Upper lobe of right lung (tissue), 1 donor: ENCODE results near the gene SORL1. TPM values are rescaled to one million over a fixed set of nuclear protein-coding genes. Genes with fewer than 3 reads are reported as not detected.
"Not testable (repeated sequence)": the region's sequence is repeated elsewhere in the genome, so short reads cannot be mapped to it uniquely, and the experiment has no call there.

ENCODE experiments used
- ATAC-seq: fragments of 200-7000 bp; cut with Tn5 transposase; one replicate; pipeline ENCODE4 v1.9.1; 2020; ENCODE audit warnings: mild to moderate bottlenecking, moderate library complexity
- DNase-seq: peaks from one replicate; pipeline ENCODE4 v3.0.0-alpha.2; 2020
- H3K27ac ChIP-seq: fragments of 200-600 bp; one replicate; pipeline ENCODE4 v1.8.0; 2022
- H3K27me3 ChIP-seq: fragments of 200-600 bp; one replicate; pipeline ENCODE4 v1.8.0; 2022; ENCODE audit warnings: mild to moderate bottlenecking
- H3K36me3 ChIP-seq: fragments of 200-600 bp; one replicate; pipeline ENCODE4 v1.8.0; 2022
- H3K4me1 ChIP-seq: fragments of 200-600 bp; one replicate; pipeline ENCODE4 v1.8.0; 2022
- H3K4me3 ChIP-seq: fragments of 200-600 bp; one replicate; pipeline ENCODE4 v1.8.0; 2022; ENCODE audit warnings: mild to moderate bottlenecking
- H3K9me3 ChIP-seq: fragments of 200-600 bp; one replicate; pipeline ENCODE4 v1.8.0; 2022
- intact Hi-C: fragments of 100-400 bp; cut with DNase I; formaldehyde crosslinking; loops from one replicate; pipeline ENCODE4 v1.11.0; 2022
- total RNA-seq: library from RNA; stranded (reverse); fragmentation: NEBNext Ultra II Directional; extraction: Animal tissue kit (Norgen Biotek cat#: 25700); gene quantifications from one replicate; pipeline ENCODE4 v1.2.1, GENCODE V29; 2021
- TF ChIP-seq, protein P1 (sequence below): fragments of 200-600 bp; IDR thresholded peaks from one replicate; pipeline ENCODE4 v1.8.0; 2022; ENCODE audit warnings: antibody characterized with exemption
- donor health status: DM: no; HTN: yes; CAD: no; lungs with severe emphysema.

Gene SORL1
- total RNA-seq, 1 donor from 2014 or later: 48.3 TPM

GRCh38 chr11:121566279-121567168, 114.4 kb downstream of the SORL1 start:
- intact Hi-C loops: no loop called here
- TF ChIP-seq, protein P1, sequence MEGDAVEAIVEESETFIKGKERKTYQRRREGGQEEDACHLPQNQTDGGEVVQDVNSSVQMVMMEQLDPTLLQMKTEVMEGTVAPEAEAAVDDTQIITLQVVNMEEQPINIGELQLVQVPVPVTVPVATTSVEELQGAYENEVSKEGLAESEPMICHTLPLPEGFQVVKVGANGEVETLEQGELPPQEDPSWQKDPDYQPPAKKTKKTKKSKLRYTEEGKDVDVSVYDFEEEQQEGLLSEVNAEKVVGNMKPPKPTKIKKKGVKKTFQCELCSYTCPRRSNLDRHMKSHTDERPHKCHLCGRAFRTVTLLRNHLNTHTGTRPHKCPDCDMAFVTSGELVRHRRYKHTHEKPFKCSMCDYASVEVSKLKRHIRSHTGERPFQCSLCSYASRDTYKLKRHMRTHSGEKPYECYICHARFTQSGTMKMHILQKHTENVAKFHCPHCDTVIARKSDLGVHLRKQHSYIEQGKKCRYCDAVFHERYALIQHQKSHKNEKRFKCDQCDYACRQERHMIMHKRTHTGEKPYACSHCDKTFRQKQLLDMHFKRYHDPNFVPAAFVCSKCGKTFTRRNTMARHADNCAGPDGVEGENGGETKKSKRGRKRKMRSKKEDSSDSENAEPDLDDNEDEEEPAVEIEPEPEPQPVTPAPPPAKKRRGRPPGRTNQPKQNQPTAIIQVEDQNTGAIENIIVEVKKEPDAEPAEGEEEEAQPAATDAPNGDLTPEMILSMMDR: no peak
- DNase-seq (no peak), ATAC-seq (no peak)
- Histone ChIP-seq H3K36me3 (no peaks in the 10 kb centered on the region), H3K4me1 (no peaks in the 10 kb centered on the region), H3K27ac (no peak overlapping the region), H3K27me3 (no peaks in the 10 kb centered on the region), H3K9me3 (no peaks in the 10 kb centered on the region), H3K4me3 (no peak overlapping the region)

DNA sequence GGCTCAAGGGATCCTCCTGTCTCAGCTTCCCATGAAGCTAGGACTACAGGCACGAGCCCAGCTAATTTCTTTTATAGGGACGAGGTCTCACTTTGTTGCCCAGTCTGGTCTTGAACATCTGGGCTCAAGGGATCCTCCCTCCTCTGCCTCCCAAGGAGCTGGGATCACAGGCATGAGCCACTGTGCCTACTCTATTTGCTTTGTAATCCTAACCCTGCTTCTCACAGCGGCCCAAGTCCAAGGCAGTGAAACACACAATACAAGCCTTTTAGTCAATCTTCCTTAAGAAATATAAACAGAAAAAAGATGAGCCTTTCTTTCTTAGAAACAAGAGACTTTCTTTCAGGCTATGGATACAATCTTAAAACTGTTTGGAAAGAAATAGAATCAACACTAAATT, 115.9 kb downstream of the SORL1 start:
- intact Hi-C loops: no loop called here
- TF ChIP-seq, protein P1: no peak
- no peak for ATAC-seq
- H3K4me3 ChIP-seq: no peak overlapping the region
- no peaks in the 10 kb centered on the region for H3K9me3 ChIP-seq
- DNase-seq: no peak
- H3K4me1 ChIP-seq: peaks cover 2% of the 10 kb centered on the region
- H3K27ac ChIP-seq: no peak overlapping the region
- H3K36me3 ChIP-seq: no peaks in the 10 kb centered on the region
- H3K27me3 ChIP-seq: no peaks in the 10 kb centered on the region

DNA sequence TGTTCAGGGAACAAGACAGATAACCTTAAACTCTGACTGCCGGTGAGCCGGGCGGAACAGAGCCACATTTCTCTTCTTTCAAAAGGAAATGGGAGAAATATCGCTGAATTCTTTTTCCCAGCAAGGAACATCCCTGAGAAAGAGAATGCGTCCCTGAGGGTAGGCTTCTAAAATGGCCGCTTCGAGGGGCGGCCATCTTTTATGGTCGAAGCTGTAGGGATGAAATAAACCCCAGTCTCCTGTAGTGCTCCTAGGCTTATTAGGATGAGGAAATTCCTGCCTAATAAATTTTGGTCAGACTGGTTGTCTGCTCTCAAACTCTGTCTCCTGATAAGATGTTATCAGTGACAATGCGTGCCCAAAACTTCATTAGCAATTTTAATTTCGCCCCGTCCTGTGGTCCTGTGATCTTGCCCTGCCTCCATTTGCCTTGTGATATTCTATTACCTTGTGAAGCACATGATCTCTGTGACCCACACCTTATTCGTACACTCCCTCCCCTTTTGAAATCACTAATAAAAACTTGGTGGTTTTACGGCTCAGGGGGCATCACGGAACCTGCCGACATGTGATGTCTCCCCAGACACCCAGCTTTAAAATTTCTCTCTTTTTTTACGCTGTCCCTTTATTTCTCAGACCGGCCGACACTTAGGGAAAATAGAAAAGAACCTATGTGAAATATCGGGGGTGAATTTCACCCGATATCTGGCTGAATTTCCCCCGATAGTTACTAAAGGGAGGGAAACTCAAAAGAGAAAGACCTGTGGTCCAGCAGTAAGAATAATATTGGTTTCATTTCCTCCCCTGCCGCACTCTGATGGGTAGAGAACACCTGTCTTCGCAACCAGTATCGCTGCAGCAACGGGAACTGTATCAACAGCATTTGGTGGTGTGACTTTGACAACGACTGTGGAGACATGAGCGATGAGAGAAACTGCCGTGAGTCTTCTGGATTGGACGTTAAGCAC, 117.5 kb downstream of the SORL1 start:
- H3K4me3 ChIP-seq, H3K4me1 ChIP-seq, DNase-seq, H3K27ac ChIP-seq, H3K9me3 ChIP-seq, ATAC-seq, H3K36me3 ChIP-seq, H3K27me3 ChIP-seq, intact Hi-C loops: not testable (repeated sequence)

DNA sequence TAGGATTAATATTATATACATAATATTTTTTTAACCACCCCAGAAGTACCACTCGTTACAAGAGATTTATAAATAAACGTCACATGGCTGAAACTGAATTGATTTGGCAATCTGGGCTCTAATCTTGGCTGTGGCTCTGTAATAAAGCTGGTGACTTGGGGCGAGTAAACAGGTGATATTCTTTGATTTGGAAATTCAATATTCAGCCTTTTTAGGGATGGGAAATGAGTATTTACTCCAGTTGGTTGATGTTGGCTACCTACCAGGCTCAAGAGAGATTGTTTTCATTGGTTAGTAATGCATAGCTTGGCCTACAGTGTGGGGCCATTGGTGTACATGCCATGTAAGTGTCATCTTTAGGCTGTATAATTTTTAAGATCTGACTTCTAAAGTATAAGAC, 118.3 kb downstream of the SORL1 start:
- ATAC-seq (no peak), DNase-seq (no peak)
- no peaks in the 10 kb centered on the region for H3K9me3 ChIP-seq
- H3K4me1 ChIP-seq: peaks cover 7% of the 10 kb centered on the region
- TF ChIP-seq, protein P1: no peak
- no peak overlapping the region for H3K4me3 ChIP-seq
- H3K36me3 ChIP-seq: no peaks in the 10 kb centered on the region
- intact Hi-C loops: no loop called here
- no peaks in the 10 kb centered on the region for H3K27me3 ChIP-seq
- no peak overlapping the region for H3K27ac ChIP-seq

DNA sequence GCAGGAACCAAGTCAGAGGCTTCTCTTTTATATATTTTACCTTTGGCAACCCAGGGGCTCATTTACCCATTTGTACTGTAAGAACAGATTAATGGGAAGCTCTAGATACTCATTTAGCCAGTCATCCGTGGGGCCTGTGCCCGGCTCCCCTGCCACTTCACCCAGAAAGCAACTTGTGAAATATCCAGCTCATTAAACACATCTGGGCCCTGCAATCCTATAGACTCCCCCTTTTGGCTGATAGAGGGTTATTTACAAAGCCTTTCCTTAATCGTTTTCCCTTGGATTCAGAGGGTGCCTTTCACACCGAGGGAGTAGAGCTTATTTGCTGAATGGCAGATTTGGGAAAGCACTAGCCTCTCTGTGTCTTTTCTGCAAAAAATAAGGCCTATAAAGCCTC, 119.4 kb downstream of the SORL1 start:
- DNase-seq (no peak), ATAC-seq (no peak)
- H3K27ac ChIP-seq: no peak overlapping the region
- TF ChIP-seq, protein P1: no peak
- intact Hi-C loops: no loop called here
- H3K9me3 ChIP-seq: no peaks in the 10 kb centered on the region
- H3K27me3 ChIP-seq: no peaks in the 10 kb centered on the region
- H3K4me1 ChIP-seq: peaks cover 13% of the 10 kb centered on the region
- H3K36me3 ChIP-seq: no peaks in the 10 kb centered on the region
- no peak overlapping the region for H3K4me3 ChIP-seq
